HepG2 (cell line): ENCODE data around the gene MAVS. TPM values are rescaled to one million over a fixed set of nuclear protein-coding genes. Genes with fewer than 3 reads are reported as not detected.

Source experiments
- ATAC-seq: fragments of 200-7000 bp; cut with Tn5 transposase; 3 replicates; pipeline ENCODE4 v1.9.1; 2020; ENCODE audit warnings: mild to moderate bottlenecking, moderate library complexity
- BruUV-seq: library from RNA; stranded (reverse); fragments of 400-500 nt; replicated peaks from 2 replicates; lab custom pipeline; 2021; lab: Mats Ljungman, UMichigan
- CTCF ChIA-PET: fragments of 300-600 bp; formaldehyde crosslinking; extraction: SDS; loops from one replicate; lab custom pipeline; 2021; ENCODE audit warnings: low total read pairs, inconsistent platforms, low intra/inter-chr PET ratio; lab: Yijun Ruan, JAX
- POLR2A ChIA-PET: fragments of 350-600 bp; sonication (Branson Sonifier 250); formaldehyde crosslinking; loops from one replicate; lab custom pipeline; 2020; ENCODE audit warnings: antibody characterized with exemption, inconsistent platforms; lab: Yijun Ruan, JAX
- DNase-seq: peaks from one replicate; pipeline ENCODE4 v3.0.0-alpha.2; 2015; ENCODE audit warnings: low spot score
- FAIRE-seq: peaks from 3 replicates; lab custom pipeline; 2011; peaks lifted over from hg19 to GRCh38; lab: Jason Lieb, UNC
- H2AFZ ChIP-seq: one replicate; pipeline ENCODE4 v1.6.1; 2011; ENCODE audit warnings: low read length, inconsistent platforms
- H3K27ac ChIP-seq: fragments of 300-600 bp; 3 replicates; pipeline ENCODE4 v1.8.0; 2011; ENCODE audit warnings: mixed run types, mild to moderate bottlenecking, mixed read lengths, low read length, inconsistent platforms; ENCODE audit not compliant: insufficient read depth; ENCODE audit errors: extremely low read length
- H3K27me3 ChIP-seq, 2 experiments: fragments of 200-600 bp in 1 of 2; 2 replicates in 1 of 2; 3 replicates in 1 of 2; pipeline versions ENCODE4 v1.6.0 to v1.8.0; 2011; ENCODE audit warnings: low read length in 2 of 2, mild to moderate bottlenecking in 2 of 2, moderate library complexity in 2 of 2, inconsistent platforms in 1 of 2; ENCODE audit not compliant: insufficient read depth in 2 of 2, control insufficient read depth in 1 of 2
- H3K36me3 ChIP-seq, 2 experiments: fragments of 200-600 bp in 1 of 2; replicated peaks in 1 of 2; 2 replicates in 1 of 2; 3 replicates in 1 of 2; pipeline versions ENCODE4 v1.5.1 to v1.8.0; 2011; ENCODE audit warnings: low read length in 2 of 2, inconsistent platforms in 1 of 2; ENCODE audit not compliant: insufficient read depth in 2 of 2, control insufficient read depth in 1 of 2
- H3K4me1 ChIP-seq: 2 replicates; pipeline ENCODE4 v1.5.1; 2012; ENCODE audit warnings: low read length, inconsistent platforms; ENCODE audit not compliant: insufficient read depth
- H3K4me2 ChIP-seq: 2 replicates; pipeline ENCODE4 v1.6.0; 2011; ENCODE audit warnings: low read depth, low read length, inconsistent platforms
- H3K4me3 ChIP-seq, 3 experiments: fragments of 200-600 bp in 1 of 3; sonication (generic), shearing (Covaris generic) in 1 of 3; replicated peaks in 1 of 3; 2 replicates each; pipeline ENCODE4 v1.5.1; 2011 to 2016; ENCODE audit warnings: low read length in 3 of 3, inconsistent platforms in 2 of 3, low read depth in 2 of 3, mild to moderate bottlenecking in 2 of 3, control low read depth in 1 of 3, mixed read lengths in 1 of 3; ENCODE audit not compliant: insufficient read depth in 1 of 3
- H3K79me2 ChIP-seq: one replicate; pipeline ENCODE4 v1.6.1; 2011; ENCODE audit warnings: low read length, inconsistent platforms; ENCODE audit not compliant: insufficient read depth
- H3K9ac ChIP-seq: 2 replicates; pipeline ENCODE4 v1.6.0; 2011; ENCODE audit warnings: mild to moderate bottlenecking, low read depth, low read length, inconsistent platforms; ENCODE audit not compliant: insufficient read depth
- H3K9me3 ChIP-seq: 2 replicates; pipeline ENCODE4 v1.5.1; 2012; ENCODE audit warnings: mild to moderate bottlenecking, low read length
- H4K20me1 ChIP-seq: 2 replicates; pipeline ENCODE4 v1.6.0; 2011; ENCODE audit warnings: inconsistent platforms, mild to moderate bottlenecking, low read length, moderate library complexity; ENCODE audit not compliant: insufficient read depth
- MTA1 ChIP-seq: sonication (generic); formaldehyde crosslinking; IDR thresholded peaks from 2 replicates; pipeline ENCODE4 v1.4.0; 2020; ENCODE audit warnings: missing genetic modification reagents, mild to moderate bottlenecking, borderline replicate concordance
- PHB2 ChIP-seq: fragments of 450-650 bp; IDR thresholded peaks from 2 replicates; pipeline ENCODE4 v1.6.1; 2018; ENCODE audit not compliant: partially characterized antibody
- RAD51 ChIP-seq: fragments of 450-650 bp; IDR thresholded peaks from 2 replicates; pipeline ENCODE4 v1.6.1; 2016; ENCODE audit warnings: borderline replicate concordance
- SAFB2 ChIP-seq: sonication (generic); formaldehyde crosslinking; IDR thresholded peaks from 2 replicates; pipeline ENCODE4 v1.5.1; 2020; ENCODE audit warnings: missing genetic modification reagents, low read depth, mild to moderate bottlenecking, borderline replicate concordance
- SIN3B ChIP-seq: fragments of 150-350 bp; IDR thresholded peaks from 2 replicates; pipeline ENCODE4 v1.6.1; 2014; ENCODE audit warnings: low read length
- TAF1 ChIP-seq: sonication (generic); formaldehyde crosslinking; IDR thresholded peaks from 2 replicates; pipeline ENCODE4 v1.4.0; 2020; ENCODE audit warnings: missing genetic modification reagents
- TCF7 ChIP-seq: sonication (generic); IDR thresholded peaks from 2 replicates; pipeline ENCODE4 v1.6.1; 2016; ENCODE audit warnings: antibody characterized with exemption, low read depth
- TCF7L2 ChIP-seq: IDR thresholded peaks from 2 replicates; pipeline ENCODE4 v1.6.1; 2011; ENCODE audit warnings: mild to moderate bottlenecking, low read depth, low read length, moderate library complexity
- ZBTB7A ChIP-seq: sonication (generic); formaldehyde crosslinking; IDR thresholded peaks from 2 replicates; pipeline ENCODE4 v1.8.0; 2022; ENCODE audit warnings: mild to moderate bottlenecking, missing genetic modification reagents
- ZNF614 ChIP-seq: IDR thresholded peaks from 2 replicates; pipeline ENCODE4 v1.6.1; 2018; ENCODE audit warnings: missing biosample characterization, missing genetic modification reagents, inconsistent platforms, borderline replicate concordance
- ZNF660 ChIP-seq: sonication (generic); formaldehyde crosslinking; IDR thresholded peaks from 2 replicates; pipeline ENCODE4 v1.5.1; 2020; ENCODE audit warnings: mild to moderate bottlenecking, low read depth, missing genetic modification reagents, borderline replicate concordance
- ZNF83 ChIP-seq: sonication (generic); formaldehyde crosslinking; IDR thresholded peaks from 2 replicates; pipeline ENCODE4 v1.4.0; 2020; ENCODE audit warnings: missing genetic modification reagents, mild to moderate bottlenecking, borderline replicate concordance
- WGBS: methylation state at CpG from one replicate; pipeline ENCODE4 v1.1.6; 2017; ENCODE audit warnings: low lambda C conversion rate; 5-methylcytosine and 5-hydroxymethylcytosine counted together
- in situ Hi-C: cut with HindIII; loops from 2 replicates; pipeline ENCODE4 v1.10.0; 2017; ENCODE audit warnings: low pct_unique_long_range_greater_than_20kb; ENCODE audit not compliant: extremely low pct_ligation_motif_present
- intact Hi-C: fragments of 100-400 bp; cut with micrococcal nuclease; formaldehyde crosslinking; loops from one replicate; pipeline ENCODE4 v1.10.0; 2022; ENCODE audit not compliant: unreplicated experiment
- polyA plus RNA-seq, 8 experiments: library from polyadenylated mRNA; depleted of rRNA in 3 of 8; stranded (reverse) in 7 of 8; unstranded in 1 of 8; fragments of >200 nt; fragmentation: Illumina TruSeq in 4 of 8; extraction: Trizol in 4 of 8; gene quantifications; 2 replicates each; pipeline versions ENCODE4 v1.2.1 to v1.2.3, GENCODE V29; 2011 to 2016; ENCODE audit warnings: low read depth in 4 of 8, missing spikeins in 1 of 8, mixed read lengths in 1 of 8; ENCODE audit not compliant: insufficient read depth in 1 of 8
- total RNA-seq, 5 experiments: library from RNA; depleted of rRNA; stranded (reverse); fragments of >200 nt; fragmentation: Illumina TruSeq; extraction: Trizol; gene quantifications; 2 replicates each; pipeline ENCODE4 v1.2.3, GENCODE V29; 2016; ENCODE audit warnings: low read depth in 1 of 5
- TF ChIP-seq, protein P1 (sequence below): sonication (generic); IDR thresholded peaks from 2 replicates; pipeline ENCODE4 v1.6.1; 2016; ENCODE audit warnings: low read depth, borderline replicate concordance
- TF ChIP-seq, protein P2 (sequence below): sonication (generic); formaldehyde crosslinking; IDR thresholded peaks from 2 replicates; pipeline ENCODE4 v1.4.0; 2020; ENCODE audit warnings: missing genetic modification reagents
- TF ChIP-seq, protein P3 (sequence below): sonication (generic); formaldehyde crosslinking; IDR thresholded peaks from 2 replicates; pipeline ENCODE4 v1.5.0; 2020; ENCODE audit warnings: missing genetic modification reagents

MAVS gene
- total and polyA plus RNA-seq, 2 of the 13 experiments (the other 11 are each of a cell fraction or from before 2014, with no cell fraction given): 27.3 to 36.6 TPM

DNA sequence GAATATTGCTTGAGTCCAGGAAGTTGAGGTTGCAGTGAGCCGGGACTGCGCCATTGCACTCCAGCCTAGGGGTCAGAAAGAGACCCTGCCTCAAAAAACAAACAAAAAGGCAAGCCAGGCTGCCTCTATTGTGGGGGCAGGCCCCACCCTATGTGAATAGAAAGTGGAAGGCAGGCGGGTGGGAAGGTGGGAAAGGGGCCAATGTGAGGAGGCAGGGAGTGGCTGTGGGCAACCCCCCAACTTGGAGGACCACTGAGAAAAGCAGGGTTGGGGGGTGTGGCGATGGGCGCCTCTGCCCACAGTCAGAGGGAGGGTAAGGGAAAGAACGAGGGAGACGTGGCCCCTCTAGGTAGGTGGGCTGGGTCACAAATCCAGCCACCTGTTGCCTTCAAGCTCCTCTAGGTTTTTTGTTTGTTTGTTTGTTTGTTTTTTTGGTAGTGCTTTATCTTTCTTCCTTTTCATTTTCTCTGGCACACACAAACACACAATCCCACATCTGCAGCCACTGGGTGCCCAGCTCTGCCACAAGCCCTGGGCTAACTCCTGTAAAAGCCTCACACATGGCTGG, 31.6 kb upstream of the MAVS start:
- ChIA-PET POLR2A (no interaction called here), CTCF (no interaction called here)
- TF ChIP-seq TAF1 (CRISPR knock-in tag) (no peak), ZNF614 (CRISPR knock-in tag) (no peak), ZNF83 (CRISPR knock-in tag) (no peak), TCF7L2 (no peak), PHB2 (no peak)
- H3K9ac ChIP-seq: no peak overlapping the region
- FAIRE-seq (no peak), ATAC-seq (no peak), DNase-seq (no peak)
- H3K27me3 ChIP-seq: peaks cover 3 to 14% of the 10 kb centered on the region in 2 experiments; a peak in 3 of 5 replicates
- intact Hi-C loops: no loop called here
- H3K4me2 ChIP-seq: no peak overlapping the region
- no peak overlapping the region for H2AFZ ChIP-seq
- in situ Hi-C loops: loop anchor here (5.0 kb wide), 1 partner anchor 33 kb away; the partner anchor contains the start of gene SPEF1
- no peaks in the 10 kb centered on the region for H3K79me2 ChIP-seq
- no peaks in the 10 kb centered on the region for H3K36me3 ChIP-seq
- WGBS: 70% methylated on average over 7 of the region's 7 CpGs
- no peaks in the 10 kb centered on the region for H4K20me1 ChIP-seq
- H3K27ac ChIP-seq: no peak overlapping the region
- no peaks in the 10 kb centered on the region for H3K9me3 ChIP-seq
- H3K4me3 ChIP-seq: no peak overlapping the region
- BruUV-seq: no TSS peak
- peaks cover 62% of the 10 kb centered on the region for H3K4me1 ChIP-seq

DNA sequence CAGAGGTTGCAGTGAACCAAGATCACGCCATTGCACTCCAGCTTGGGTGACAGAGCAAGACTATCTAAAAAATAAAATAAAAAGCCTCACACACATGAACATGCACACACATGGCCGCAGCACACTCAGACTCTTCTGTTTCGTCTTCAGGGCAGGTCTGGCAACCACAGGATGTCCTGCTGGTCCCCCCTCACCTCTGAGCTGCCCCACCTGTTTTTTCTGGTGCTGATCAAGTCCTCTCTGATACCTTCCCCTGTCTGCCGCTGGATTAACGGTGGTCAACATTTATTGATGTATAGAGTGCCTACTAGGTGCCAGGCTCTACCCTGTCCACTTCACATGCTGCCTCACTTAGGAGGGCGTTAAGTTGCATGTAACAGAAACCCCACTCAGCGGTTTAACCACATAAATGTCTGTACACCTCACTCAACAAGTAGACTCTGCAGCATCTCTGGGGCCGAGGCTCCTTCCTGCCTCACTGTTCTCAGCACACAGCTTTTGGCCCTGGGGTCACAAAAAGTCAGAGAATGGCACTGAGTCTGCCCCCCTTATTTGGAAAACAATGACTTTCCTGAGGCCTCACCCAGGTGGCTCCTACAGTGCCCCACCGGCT, 30.8 kb upstream of the MAVS start:
- ATAC-seq (no peak), FAIRE-seq (no peak), DNase-seq (no peak)
- H3K79me2 ChIP-seq: peaks cover under 1% of the 10 kb centered on the region
- peaks cover 54% of the 10 kb centered on the region for H3K4me1 ChIP-seq
- BruUV-seq: no TSS peak
- no peaks in the 10 kb centered on the region for H3K36me3 ChIP-seq
- no peak overlapping the region for H3K27ac ChIP-seq
- no peak overlapping the region for H2AFZ ChIP-seq
- no peaks in the 10 kb centered on the region for H3K9me3 ChIP-seq
- no peaks in the 10 kb centered on the region for H4K20me1 ChIP-seq
- POLR2A ChIA-PET: no interaction called here
- WGBS: 31% methylated on average over 9 of the region's 9 CpGs
- no peak overlapping the region for H3K9ac ChIP-seq
- intact Hi-C loops (no loop called here), in situ Hi-C loops (loop anchor here (5.0 kb wide), 1 partner anchor 34 kb away; the partner anchor contains the start of gene SPEF1)
- no peak overlapping the region for H3K4me2 ChIP-seq
- CTCF ChIA-PET: no interaction called here
- H3K4me3 ChIP-seq: no peak overlapping the region
- H3K27me3 ChIP-seq: peaks cover 3 to 14% of the 10 kb centered on the region in 2 experiments; a peak in 3 of 5 replicates
- TF ChIP-seq TCF7: no peak
- no peak for TF ChIP-seq MTA1 (CRISPR knock-in tag)
- TF ChIP-seq, protein P1, sequence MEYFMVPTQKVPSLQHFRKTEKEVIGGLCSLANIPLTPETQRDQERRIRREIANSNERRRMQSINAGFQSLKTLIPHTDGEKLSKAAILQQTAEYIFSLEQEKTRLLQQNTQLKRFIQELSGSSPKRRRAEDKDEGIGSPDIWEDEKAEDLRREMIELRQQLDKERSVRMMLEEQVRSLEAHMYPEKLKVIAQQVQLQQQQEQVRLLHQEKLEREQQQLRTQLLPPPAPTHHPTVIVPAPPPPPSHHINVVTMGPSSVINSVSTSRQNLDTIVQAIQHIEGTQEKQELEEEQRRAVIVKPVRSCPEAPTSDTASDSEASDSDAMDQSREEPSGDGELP: no peak
- TF ChIP-seq ZNF660: no peak
- no peak for TF ChIP-seq SAFB2 (CRISPR knock-in tag)
- TF ChIP-seq, protein P2, sequence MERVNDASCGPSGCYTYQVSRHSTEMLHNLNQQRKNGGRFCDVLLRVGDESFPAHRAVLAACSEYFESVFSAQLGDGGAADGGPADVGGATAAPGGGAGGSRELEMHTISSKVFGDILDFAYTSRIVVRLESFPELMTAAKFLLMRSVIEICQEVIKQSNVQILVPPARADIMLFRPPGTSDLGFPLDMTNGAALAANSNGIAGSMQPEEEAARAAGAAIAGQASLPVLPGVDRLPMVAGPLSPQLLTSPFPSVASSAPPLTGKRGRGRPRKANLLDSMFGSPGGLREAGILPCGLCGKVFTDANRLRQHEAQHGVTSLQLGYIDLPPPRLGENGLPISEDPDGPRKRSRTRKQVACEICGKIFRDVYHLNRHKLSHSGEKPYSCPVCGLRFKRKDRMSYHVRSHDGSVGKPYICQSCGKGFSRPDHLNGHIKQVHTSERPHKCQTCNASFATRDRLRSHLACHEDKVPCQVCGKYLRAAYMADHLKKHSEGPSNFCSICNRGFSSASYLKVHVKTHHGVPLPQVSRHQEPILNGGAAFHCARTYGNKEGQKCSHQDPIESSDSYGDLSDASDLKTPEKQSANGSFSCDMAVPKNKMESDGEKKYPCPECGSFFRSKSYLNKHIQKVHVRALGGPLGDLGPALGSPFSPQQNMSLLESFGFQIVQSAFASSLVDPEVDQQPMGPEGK (CRISPR knock-in tag): no peak
- no peak for TF ChIP-seq ZBTB7A (CRISPR knock-in tag)
- TF ChIP-seq SIN3B: no peak
- no peak for TF ChIP-seq RAD51
- TF ChIP-seq, protein P3, sequence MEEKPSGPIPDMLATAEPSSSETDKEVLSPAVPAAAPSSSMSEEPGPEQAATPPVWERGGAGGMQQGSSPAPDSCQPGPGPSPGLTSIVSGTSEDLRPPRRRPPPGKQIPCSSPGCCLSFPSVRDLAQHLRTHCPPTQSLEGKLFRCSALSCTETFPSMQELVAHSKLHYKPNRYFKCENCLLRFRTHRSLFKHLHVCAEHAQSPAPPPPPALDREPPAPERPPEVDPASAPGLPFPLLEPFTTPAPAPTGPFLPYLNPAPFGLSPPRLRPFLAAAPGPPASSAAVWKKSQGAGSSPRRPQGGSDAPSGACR (CRISPR knock-in tag): no peak
